Measurements from ENCODE around the gene DIO3.
A peak's percentile ranks its signal among the peaks of the same experiment; 100 is the strongest.

The DIO3 gene

GRCh38 chr14:101583006-101583714, 21.9 kb downstream of the DIO3 start:
- H3K27me3 ChIP-seq: peaks cover 0 to 66% of the 10 kb centered on the region in 2 donors
- TF ChIP-seq, protein P1, sequence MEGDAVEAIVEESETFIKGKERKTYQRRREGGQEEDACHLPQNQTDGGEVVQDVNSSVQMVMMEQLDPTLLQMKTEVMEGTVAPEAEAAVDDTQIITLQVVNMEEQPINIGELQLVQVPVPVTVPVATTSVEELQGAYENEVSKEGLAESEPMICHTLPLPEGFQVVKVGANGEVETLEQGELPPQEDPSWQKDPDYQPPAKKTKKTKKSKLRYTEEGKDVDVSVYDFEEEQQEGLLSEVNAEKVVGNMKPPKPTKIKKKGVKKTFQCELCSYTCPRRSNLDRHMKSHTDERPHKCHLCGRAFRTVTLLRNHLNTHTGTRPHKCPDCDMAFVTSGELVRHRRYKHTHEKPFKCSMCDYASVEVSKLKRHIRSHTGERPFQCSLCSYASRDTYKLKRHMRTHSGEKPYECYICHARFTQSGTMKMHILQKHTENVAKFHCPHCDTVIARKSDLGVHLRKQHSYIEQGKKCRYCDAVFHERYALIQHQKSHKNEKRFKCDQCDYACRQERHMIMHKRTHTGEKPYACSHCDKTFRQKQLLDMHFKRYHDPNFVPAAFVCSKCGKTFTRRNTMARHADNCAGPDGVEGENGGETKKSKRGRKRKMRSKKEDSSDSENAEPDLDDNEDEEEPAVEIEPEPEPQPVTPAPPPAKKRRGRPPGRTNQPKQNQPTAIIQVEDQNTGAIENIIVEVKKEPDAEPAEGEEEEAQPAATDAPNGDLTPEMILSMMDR (IDR thresholded peaks at IDR 0.05): no peak
- intact Hi-C loops (cut with DNase I; ENCODE audit: low total_unique reads): no loop called here

DNA sequence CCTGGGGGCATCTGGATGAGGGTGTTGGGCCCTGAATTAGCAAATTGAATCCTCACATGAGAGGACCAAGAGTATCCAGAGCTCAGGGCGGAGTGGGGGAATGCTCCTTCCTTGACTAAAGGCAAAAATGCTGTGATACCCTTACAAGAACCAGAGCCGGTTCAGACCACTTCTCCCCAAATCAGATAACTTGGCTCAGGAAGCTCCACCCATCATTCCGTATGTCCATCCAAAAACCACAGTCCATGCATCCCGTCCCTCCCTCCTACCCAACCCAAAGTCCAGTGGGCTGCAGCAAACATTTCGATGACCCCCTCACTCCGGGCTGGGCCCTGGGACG, 22.4 kb downstream of the DIO3 start:
- intact Hi-C loops (cut with DNase I; ENCODE audit: low total_unique reads): no loop called here
- TF ChIP-seq, protein P1 (IDR thresholded peaks at IDR 0.05): no peak
- H3K27me3 ChIP-seq: peaks cover 0 to 62% of the 10 kb centered on the region in 2 donors

More at GRCh38 chr14:101583006-101583714, 21.9 kb downstream of the DIO3 start:
- Histone ChIP-seq H3K27ac (no peak overlapping the region), H3K9me3 (no peaks in the 10 kb centered on the region), H3K4me1 (peaks cover 0 to 8% (median 0%) of the 10 kb centered on the region in 4 donors), H3K36me3 (no peaks in the 10 kb centered on the region), H3K4me3 (no peak overlapping the region)
- DNase-seq: peak in 1 of 2 donors; percentile 58

GRCh38 chr14:101584055-101584859, 23.0 kb downstream of the DIO3 start:
- no peaks in the 10 kb centered on the region for H3K36me3 ChIP-seq
- intact Hi-C loops (cut with DNase I; ENCODE audit: low total_unique reads): no loop called here
- no peaks in the 10 kb centered on the region for H3K9me3 ChIP-seq
- H3K4me1 ChIP-seq: peaks cover 0 to 8% (median 0%) of the 10 kb centered on the region in 4 donors
- peaks cover 0 to 65% of the 10 kb centered on the region in 2 donors for H3K27me3 ChIP-seq
- DNase-seq: peak in 1 of 2 donors; percentile 70
- TF ChIP-seq, protein P1 (IDR thresholded peaks at IDR 0.05): no peak
- peak overlapping the region; percentile 1 to 3 for H3K4me3 ChIP-seq
- H3K27ac ChIP-seq: no peak overlapping the region

More for the DNA sequence above, 22.4 kb downstream of the DIO3 start:
- no peak for DNase-seq
- H3K4me1 ChIP-seq: peaks cover 0 to 8% (median 0%) of the 10 kb centered on the region in 4 donors
- no peaks in the 10 kb centered on the region for H3K36me3 ChIP-seq
- H3K4me3 ChIP-seq: no peak overlapping the region
- H3K27ac ChIP-seq: no peak overlapping the region
- H3K9me3 ChIP-seq: no peaks in the 10 kb centered on the region

DNA sequence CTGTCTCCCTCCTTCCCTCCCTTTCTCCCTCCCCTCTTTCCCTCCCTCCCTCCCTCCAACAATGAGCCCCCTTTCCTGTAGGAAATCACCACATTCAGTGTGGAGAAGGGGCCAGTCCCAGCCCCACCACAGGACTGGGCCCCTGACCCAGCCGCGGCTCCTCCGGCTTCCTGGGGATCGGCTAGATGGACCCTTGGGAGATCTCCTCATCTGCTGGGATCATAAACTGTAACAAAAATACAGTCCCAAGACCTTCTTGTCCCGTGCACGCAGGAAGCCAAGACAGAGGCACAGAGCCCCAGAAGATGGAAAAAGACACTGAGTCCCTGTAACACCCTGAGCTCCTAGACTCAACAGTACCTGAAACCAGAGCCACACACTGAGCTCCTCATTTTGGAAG, 23.9 kb downstream of the DIO3 start:
- H3K36me3 ChIP-seq: no peaks in the 10 kb centered on the region
- peaks cover 0 to 58% of the 10 kb centered on the region in 2 donors for H3K27me3 ChIP-seq
- intact Hi-C loops (cut with DNase I; ENCODE audit: low total_unique reads): no loop called here
- DNase-seq: no peak
- peaks cover 0 to 8% (median 0%) of the 10 kb centered on the region in 4 donors for H3K4me1 ChIP-seq
- H3K9me3 ChIP-seq: no peaks in the 10 kb centered on the region
- TF ChIP-seq, protein P1 (IDR thresholded peaks at IDR 0.05): no peak
- H3K4me3 ChIP-seq: no peak overlapping the region
- H3K27ac ChIP-seq: no peak overlapping the region

GRCh38 chr14:101586531-101587430, 25.5 kb downstream of the DIO3 start:
- Histone ChIP-seq H3K36me3 (no peaks in the 10 kb centered on the region), H3K9me3 (no peaks in the 10 kb centered on the region), H3K27me3 (peaks cover 0 to 56% of the 10 kb centered on the region in 2 donors), H3K4me1 (peaks cover 0 to 8% (median 0%) of the 10 kb centered on the region in 4 donors), H3K27ac (no peak overlapping the region), H3K4me3 (no peak overlapping the region)
- intact Hi-C loops (cut with DNase I; ENCODE audit: low total_unique reads): no loop called here
- DNase-seq: peak in 1 of 2 donors; percentile 50
- TF ChIP-seq, protein P1 (IDR thresholded peaks at IDR 0.05): no peak

All from tibial artery (tissue), 4 donors.